Esophagus squamous epithelium (tissue), 4 donors: Measurements from ENCODE around the gene KL.

Source experiments
- POLR2A ChIP-seq, 4 donors: fragments of 450-650 bp; IDR thresholded peaks; one replicate each; pipeline ENCODE4 v1.6.1; 2017; ENCODE audit warnings: antibody characterized with exemption in 4 of 4, mild to moderate bottlenecking in 4 of 4, moderate library complexity in 3 of 4
- TF ChIP-seq, protein P1 (sequence below), 6 experiments: fragments of 450-650 bp in 4 of 6; fragments of 200-600 bp in 2 of 6; sonication (generic) in 2 of 6; IDR thresholded peaks; one replicate each; pipeline ENCODE4 v1.5.1; 2016 to 2019; ENCODE audit warnings: antibody characterized with exemption in 6 of 6, mild to moderate bottlenecking in 4 of 6, moderate library complexity in 4 of 6

DNA sequence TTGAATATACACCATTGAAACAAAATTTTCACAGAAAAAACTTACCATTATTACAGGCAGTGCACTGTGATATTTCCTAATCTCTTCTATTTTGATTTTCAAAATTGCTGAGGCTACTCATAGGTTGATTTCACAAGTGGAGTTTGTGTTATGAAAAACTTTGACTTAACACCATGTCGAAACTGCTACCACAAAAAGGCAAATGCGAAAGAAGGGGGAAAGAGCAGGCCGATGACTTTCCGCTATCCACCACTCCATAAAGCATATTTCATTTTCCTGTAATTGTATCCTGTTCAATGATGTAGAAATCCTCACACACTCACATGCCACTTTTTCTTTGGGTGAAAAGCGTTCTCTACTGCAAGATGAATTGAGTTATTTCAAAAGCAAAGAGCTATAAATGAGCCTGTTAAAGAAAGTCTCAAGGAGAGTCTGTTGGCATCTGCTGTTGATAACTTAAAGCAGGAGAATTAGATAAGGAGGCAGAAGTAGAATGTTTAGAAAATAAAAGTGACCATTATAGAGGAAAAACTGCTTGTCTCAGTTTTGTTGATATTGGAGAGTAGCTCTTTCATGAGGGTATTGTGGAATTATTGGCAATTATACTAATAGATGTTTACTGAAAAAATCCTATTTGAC lies 18.8 kb downstream of the KL start:
- TF ChIP-seq, protein P1, sequence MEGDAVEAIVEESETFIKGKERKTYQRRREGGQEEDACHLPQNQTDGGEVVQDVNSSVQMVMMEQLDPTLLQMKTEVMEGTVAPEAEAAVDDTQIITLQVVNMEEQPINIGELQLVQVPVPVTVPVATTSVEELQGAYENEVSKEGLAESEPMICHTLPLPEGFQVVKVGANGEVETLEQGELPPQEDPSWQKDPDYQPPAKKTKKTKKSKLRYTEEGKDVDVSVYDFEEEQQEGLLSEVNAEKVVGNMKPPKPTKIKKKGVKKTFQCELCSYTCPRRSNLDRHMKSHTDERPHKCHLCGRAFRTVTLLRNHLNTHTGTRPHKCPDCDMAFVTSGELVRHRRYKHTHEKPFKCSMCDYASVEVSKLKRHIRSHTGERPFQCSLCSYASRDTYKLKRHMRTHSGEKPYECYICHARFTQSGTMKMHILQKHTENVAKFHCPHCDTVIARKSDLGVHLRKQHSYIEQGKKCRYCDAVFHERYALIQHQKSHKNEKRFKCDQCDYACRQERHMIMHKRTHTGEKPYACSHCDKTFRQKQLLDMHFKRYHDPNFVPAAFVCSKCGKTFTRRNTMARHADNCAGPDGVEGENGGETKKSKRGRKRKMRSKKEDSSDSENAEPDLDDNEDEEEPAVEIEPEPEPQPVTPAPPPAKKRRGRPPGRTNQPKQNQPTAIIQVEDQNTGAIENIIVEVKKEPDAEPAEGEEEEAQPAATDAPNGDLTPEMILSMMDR (IDR thresholded peaks at IDR 0.05) = no peak
- TF ChIP-seq POLR2A (IDR thresholded peaks at IDR 0.05) = no peak
